ENCODE measurements around the gene RARB. TPM values are rescaled to one million over a fixed set of nuclear protein-coding genes. Genes with fewer than 3 reads are reported as not detected.

RARB gene
- total RNA-seq, 2 experiments from 2014 or later, result not detected

- no peaks in the 10 kb centered on the region for H3K4me1 Mint-ChIP-seq
- no peak overlapping the region for H3K4me3 Mint-ChIP-seq
- H3K27ac Mint-ChIP-seq, result no peak overlapping the region
- no peaks in the 10 kb centered on the region for H3K27me3 Mint-ChIP-seq
- no peaks in the 10 kb centered on the region for H3K9me3 Mint-ChIP-seq
- no peak for DNase-seq
- POLR2A ChIA-PET, result no interaction called here
- H3K36me3 Mint-ChIP-seq (ENCODE audit: low read depth), result peaks cover 53% of the 10 kb centered on the region
- CTCF ChIA-PET, result interaction anchor here (1.2 kb wide), 1 partner anchor 27 kb away, joined by 3 read pairs; no protein-coding TSS in a partner anchor
Measured at GRCh38 chr3:25621087-25621486, 193.0 kb downstream of the RARB start.

DNA sequence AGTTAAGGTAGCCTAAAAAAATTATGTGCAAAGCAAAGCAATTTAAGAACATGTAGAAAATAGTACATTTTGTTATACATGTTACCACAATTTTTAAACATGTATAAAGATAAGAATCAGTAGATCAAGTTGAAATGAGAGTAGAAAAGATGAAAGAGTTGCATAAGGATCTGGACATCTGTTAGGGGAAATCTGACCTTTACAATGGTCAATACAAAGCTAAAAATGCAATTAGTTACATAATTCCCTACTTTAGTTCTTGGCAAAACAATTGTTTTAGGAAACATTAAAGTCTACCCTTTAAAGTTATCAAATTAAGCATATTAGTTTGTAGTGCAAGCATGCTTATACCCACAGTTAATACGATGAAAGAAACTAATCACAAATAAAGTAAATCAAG lies 203.9 kb downstream of the RARB start:
- no peak for DNase-seq
- Mint-ChIP-seq H3K9me3 (no peaks in the 10 kb centered on the region), H3K27me3 (no peaks in the 10 kb centered on the region), H3K27ac (no peak overlapping the region), H3K4me1 (peaks cover 12% of the 10 kb centered on the region), H3K4me3 (no peak overlapping the region), H3K36me3 (ENCODE audit: low read depth) (peaks cover 48% of the 10 kb centered on the region)
- POLR2A ChIA-PET, result no interaction called here
- CTCF ChIA-PET, result interaction anchor here (1.2 to 1.6 kb wide), 2 partner anchors 17 to 19 kb away, joined by 3 to 4 read pairs; no protein-coding TSS in a partner anchor

- Mint-ChIP-seq H3K9me3 (no peaks in the 10 kb centered on the region), H3K27me3 (no peaks in the 10 kb centered on the region), H3K27ac (no peak overlapping the region)
Measured at GRCh38 chr3:25633919-25634318, 205.9 kb downstream of the RARB start.

GRCh38 chr3:25635038-25635437 lies 207.0 kb downstream of the RARB start:
- Mint-ChIP-seq H3K4me3 (no peak overlapping the region), H3K27me3 (no peaks in the 10 kb centered on the region), H3K36me3 (ENCODE audit: low read depth) (peaks cover 38% of the 10 kb centered on the region), H3K9me3 (no peaks in the 10 kb centered on the region), H3K4me1 (peaks cover 12% of the 10 kb centered on the region), H3K27ac (no peak overlapping the region)
- CTCF ChIA-PET, result interaction anchor here (0.6 to 1.7 kb wide), 3 partner anchors 13 to 134 kb away, joined by 3 to 11 read pairs (median 3); no protein-coding TSS in a partner anchor
- POLR2A ChIA-PET, result no interaction called here
- DNase-seq, result no peak

More at GRCh38 chr3:25633919-25634318, 205.9 kb downstream of the RARB start:
- Mint-ChIP-seq H3K4me1 (peaks cover 12% of the 10 kb centered on the region), H3K4me3 (no peak overlapping the region), H3K36me3 (ENCODE audit: low read depth) (peaks cover 42% of the 10 kb centered on the region)
- POLR2A ChIA-PET, result no interaction called here
- CTCF ChIA-PET, result interaction anchor here (1.1 to 1.7 kb wide), 2 partner anchors 14 to 166 kb away, joined by 3 to 11 read pairs; no protein-coding TSS in a partner anchor
- DNase-seq, result no peak

Other genes with a start within 250 kb of the RARB start
- 100 to 1,000 TPM; 117 to 122 TPM for gene TOP2B, start 236.6 kb downstream of the RARB start, total RNA-seq